Muscle layer of colon (tissue), 2 donors: ENCODE measurements around the gene TMEM178A.

Source experiments
- H3K27ac ChIP-seq: one replicate; pipeline ENCODE4 v1.7.0; 2013; ENCODE audit warnings: low read depth, mild to moderate bottlenecking, low read length, moderate library complexity
- H3K27me3 ChIP-seq, 2 donors: one replicate each; pipeline ENCODE4 v1.7.0; 2013; ENCODE audit warnings: low read length in 2 of 2, mild to moderate bottlenecking in 2 of 2; ENCODE audit not compliant: insufficient read depth in 2 of 2, control insufficient read depth in 1 of 2
- H3K36me3 ChIP-seq: one replicate; pipeline ENCODE4 v1.7.0; 2013; ENCODE audit warnings: mild to moderate bottlenecking, low read length; ENCODE audit not compliant: insufficient read depth
- H3K4me1 ChIP-seq: one replicate; pipeline ENCODE4 v1.7.0; 2013; ENCODE audit warnings: mild to moderate bottlenecking, low read length; ENCODE audit not compliant: insufficient read depth
- H3K4me3 ChIP-seq, 2 donors: one replicate each; pipeline ENCODE4 v1.7.0; 2013; ENCODE audit warnings: low read length in 2 of 2, low read depth in 1 of 2, mild to moderate bottlenecking in 1 of 2, moderate library complexity in 1 of 2
- H3K9ac ChIP-seq: one replicate; pipeline ENCODE4 v1.7.0; 2013; ENCODE audit warnings: low read length
- H3K9me3 ChIP-seq: one replicate; pipeline ENCODE4 v1.7.0; 2013; ENCODE audit warnings: mild to moderate bottlenecking, low read length
- donor health status: abdominal sarcoma.
- donor health status: Adenocarcinoma of cecum.

The TMEM178A gene

GRCh38 chr2:39703181-39703872 lies 37.6 kb downstream of the TMEM178A start:
- H3K27ac ChIP-seq: no peak overlapping the region
- H3K27me3 ChIP-seq: no peaks in the 10 kb centered on the region
- H3K4me1 ChIP-seq: no peaks in the 10 kb centered on the region
- H3K4me3 ChIP-seq: no peak overlapping the region
- H3K9ac ChIP-seq: no peak overlapping the region
- H3K9me3 ChIP-seq: peaks cover 10% of the 10 kb centered on the region
- H3K36me3 ChIP-seq: no peaks in the 10 kb centered on the region

GRCh38 chr2:39704540-39704939 lies 38.8 kb downstream of the TMEM178A start:
- no peaks in the 10 kb centered on the region for H3K4me1 ChIP-seq
- H3K36me3 ChIP-seq: no peaks in the 10 kb centered on the region
- H3K27me3 ChIP-seq: no peaks in the 10 kb centered on the region
- H3K9me3 ChIP-seq: peaks cover 10% of the 10 kb centered on the region
- no peak overlapping the region for H3K27ac ChIP-seq
- H3K4me3 ChIP-seq: no peak overlapping the region
- no peak overlapping the region for H3K9ac ChIP-seq

- H3K36me3 ChIP-seq: no peaks in the 10 kb centered on the region
- no peak overlapping the region for H3K27ac ChIP-seq
- no peaks in the 10 kb centered on the region for H3K27me3 ChIP-seq
- H3K9ac ChIP-seq: no peak overlapping the region
- peaks cover 10% of the 10 kb centered on the region for H3K9me3 ChIP-seq
- no peaks in the 10 kb centered on the region for H3K4me1 ChIP-seq
- no peak overlapping the region for H3K4me3 ChIP-seq
Observed at GRCh38 chr2:39705638-39706037, 39.9 kb downstream of the TMEM178A start.

- Histone ChIP-seq H3K4me1 (no peaks in the 10 kb centered on the region), H3K27ac (no peak overlapping the region)
Observed at GRCh38 chr2:39706312-39706711, 40.6 kb downstream of the TMEM178A start.

GRCh38 chr2:39706945-39707344 lies 41.2 kb downstream of the TMEM178A start:
- Histone ChIP-seq H3K9me3 (peaks cover 5% of the 10 kb centered on the region), H3K4me1 (no peaks in the 10 kb centered on the region), H3K27ac (no peak overlapping the region), H3K36me3 (no peaks in the 10 kb centered on the region), H3K27me3 (no peaks in the 10 kb centered on the region), H3K9ac (no peak overlapping the region), H3K4me3 (no peak overlapping the region)

More at GRCh38 chr2:39706312-39706711, 40.6 kb downstream of the TMEM178A start:
- Histone ChIP-seq H3K36me3 (no peaks in the 10 kb centered on the region), H3K9me3 (peaks cover 10% of the 10 kb centered on the region), H3K27me3 (no peaks in the 10 kb centered on the region), H3K9ac (no peak overlapping the region), H3K4me3 (no peak overlapping the region)

- no peak overlapping the region for H3K4me3 ChIP-seq
- no peaks in the 10 kb centered on the region for H3K4me1 ChIP-seq
- no peak overlapping the region for H3K27ac ChIP-seq
- H3K27me3 ChIP-seq: no peaks in the 10 kb centered on the region
- H3K9me3 ChIP-seq: no peaks in the 10 kb centered on the region
- H3K9ac ChIP-seq: no peak overlapping the region
- H3K36me3 ChIP-seq: no peaks in the 10 kb centered on the region
Observed at GRCh38 chr2:39708003-39708402, 42.3 kb downstream of the TMEM178A start.

- Histone ChIP-seq H3K27ac (no peak overlapping the region), H3K36me3 (no peaks in the 10 kb centered on the region), H3K4me1 (no peaks in the 10 kb centered on the region), H3K4me3 (no peak overlapping the region), H3K9me3 (no peaks in the 10 kb centered on the region), H3K9ac (no peak overlapping the region), H3K27me3 (no peaks in the 10 kb centered on the region)
Observed at GRCh38 chr2:39710807-39711206, 45.1 kb downstream of the TMEM178A start.

GRCh38 chr2:39712953-39713352 lies 47.2 kb downstream of the TMEM178A start:
- H3K9ac ChIP-seq: no peak overlapping the region
- H3K4me3 ChIP-seq: no peak overlapping the region
- no peaks in the 10 kb centered on the region for H3K36me3 ChIP-seq
- no peaks in the 10 kb centered on the region for H3K9me3 ChIP-seq
- no peak overlapping the region for H3K27ac ChIP-seq
- no peaks in the 10 kb centered on the region for H3K27me3 ChIP-seq
- no peaks in the 10 kb centered on the region for H3K4me1 ChIP-seq

- Histone ChIP-seq H3K9me3 (no peaks in the 10 kb centered on the region), H3K36me3 (no peaks in the 10 kb centered on the region), H3K27ac (no peak overlapping the region), H3K4me1 (no peaks in the 10 kb centered on the region), H3K4me3 (no peak overlapping the region), H3K9ac (no peak overlapping the region), H3K27me3 (no peaks in the 10 kb centered on the region)
Observed at GRCh38 chr2:39715095-39715494, 49.4 kb downstream of the TMEM178A start.

GRCh38 chr2:39715822-39716221 lies 50.1 kb downstream of the TMEM178A start:
- Histone ChIP-seq H3K4me3 (no peak overlapping the region), H3K9me3 (no peaks in the 10 kb centered on the region), H3K4me1 (no peaks in the 10 kb centered on the region), H3K9ac (no peak overlapping the region), H3K27ac (no peak overlapping the region), H3K27me3 (no peaks in the 10 kb centered on the region), H3K36me3 (no peaks in the 10 kb centered on the region)

GRCh38 chr2:39717067-39717466 lies 51.4 kb downstream of the TMEM178A start:
- Histone ChIP-seq H3K4me1 (no peaks in the 10 kb centered on the region), H3K27ac (no peak overlapping the region), H3K27me3 (no peaks in the 10 kb centered on the region), H3K36me3 (no peaks in the 10 kb centered on the region), H3K4me3 (no peak overlapping the region), H3K9me3 (no peaks in the 10 kb centered on the region), H3K9ac (no peak overlapping the region)

GRCh38 chr2:39718483-39718882 lies 52.8 kb downstream of the TMEM178A start:
- no peak overlapping the region for H3K4me3 ChIP-seq
- H3K9me3 ChIP-seq: no peaks in the 10 kb centered on the region

More at GRCh38 chr2:39718483-39718882, 52.8 kb downstream of the TMEM178A start:
- Histone ChIP-seq H3K27ac (no peak overlapping the region), H3K36me3 (no peaks in the 10 kb centered on the region), H3K9ac (no peak overlapping the region), H3K27me3 (no peaks in the 10 kb centered on the region), H3K4me1 (no peaks in the 10 kb centered on the region)
